Measurements from ENCODE around the gene CNTNAP2. TPM values are rescaled to one million over a fixed set of nuclear protein-coding genes. Genes with fewer than 3 reads are reported as not detected.

CNTNAP2 gene
- total RNA-seq, 1 donor, result 7.6 TPM

GRCh38 chr7:146922782-146923181 is 806.2 kb downstream of the CNTNAP2 start:
- Histone ChIP-seq H3K27me3 (ENCODE audit: insufficient read depth, low read length) (no peaks in the 10 kb centered on the region), H3K4me1 (ENCODE audit: insufficient read depth, low read length) (no peaks in the 10 kb centered on the region), H3K9me3 (ENCODE audit: low read depth, low read length) (no peaks in the 10 kb centered on the region), H3K36me3 (ENCODE audit: insufficient read depth, low read length) (no peaks in the 10 kb centered on the region), H2AFZ (ENCODE audit: low read length) (no peak overlapping the region), H3K4me3 (ENCODE audit: insufficient read depth, low read length) (no peak overlapping the region), H3K27ac (ENCODE audit: low read depth, low read length) (no peak overlapping the region), H4K20me1 (ENCODE audit: insufficient read depth, low read length) (no peaks in the 10 kb centered on the region), H3K79me2 (ENCODE audit: insufficient read depth, low read length) (no peaks in the 10 kb centered on the region), H3K4me2 (ENCODE audit: insufficient read depth, low read length) (no peak overlapping the region)
- no peak for DNase-seq (ENCODE audit: insufficient read length, low spot score, missing footprints)
- no peak for TF ChIP-seq CTCF (IDR thresholded peaks at IDR 0.05; ENCODE audit: extremely low read depth, low read depth, low read length)

GRCh38 chr7:146926841-146927240 is 810.2 kb downstream of the CNTNAP2 start:
- Histone ChIP-seq H3K36me3 (ENCODE audit: insufficient read depth, low read length) (no peaks in the 10 kb centered on the region), H3K9me3 (ENCODE audit: low read depth, low read length) (no peaks in the 10 kb centered on the region), H3K4me1 (ENCODE audit: insufficient read depth, low read length) (no peaks in the 10 kb centered on the region), H3K27me3 (ENCODE audit: insufficient read depth, low read length) (no peaks in the 10 kb centered on the region), H3K27ac (ENCODE audit: low read depth, low read length) (no peak overlapping the region), H3K79me2 (ENCODE audit: insufficient read depth, low read length) (no peaks in the 10 kb centered on the region), H4K20me1 (ENCODE audit: insufficient read depth, low read length) (no peaks in the 10 kb centered on the region), H3K4me3 (ENCODE audit: insufficient read depth, low read length) (no peak overlapping the region), H2AFZ (ENCODE audit: low read length) (no peak overlapping the region), H3K4me2 (ENCODE audit: insufficient read depth, low read length) (no peak overlapping the region)
- DNase-seq (ENCODE audit: insufficient read length, low spot score, missing footprints), result no peak
- no peak for TF ChIP-seq CTCF (IDR thresholded peaks at IDR 0.05; ENCODE audit: extremely low read depth, low read depth, low read length)

- Histone ChIP-seq H4K20me1 (ENCODE audit: insufficient read depth, low read length) (no peaks in the 10 kb centered on the region), H3K36me3 (ENCODE audit: insufficient read depth, low read length) (no peaks in the 10 kb centered on the region), H3K27me3 (ENCODE audit: insufficient read depth, low read length) (no peaks in the 10 kb centered on the region), H3K9me3 (ENCODE audit: low read depth, low read length) (no peaks in the 10 kb centered on the region), H3K4me2 (ENCODE audit: insufficient read depth, low read length) (no peak overlapping the region), H2AFZ (ENCODE audit: low read length) (no peak overlapping the region), H3K4me3 (ENCODE audit: insufficient read depth, low read length) (no peak overlapping the region), H3K4me1 (ENCODE audit: insufficient read depth, low read length) (no peaks in the 10 kb centered on the region), H3K79me2 (ENCODE audit: insufficient read depth, low read length) (no peaks in the 10 kb centered on the region), H3K27ac (ENCODE audit: low read depth, low read length) (no peak overlapping the region)
- no peak for TF ChIP-seq CTCF (IDR thresholded peaks at IDR 0.05; ENCODE audit: extremely low read depth, low read depth, low read length)
- no peak for DNase-seq (ENCODE audit: insufficient read length, low spot score, missing footprints)
These were observed 821.2 kb downstream of the CNTNAP2 start for GRCh38 chr7:146937836-146938235.

GRCh38 chr7:146943483-146943882 is 826.9 kb downstream of the CNTNAP2 start:
- no peak for TF ChIP-seq CTCF (IDR thresholded peaks at IDR 0.05; ENCODE audit: extremely low read depth, low read depth, low read length)
- no peaks in the 10 kb centered on the region for H3K36me3 ChIP-seq (ENCODE audit: insufficient read depth, low read length)
- H3K9me3 ChIP-seq (ENCODE audit: low read depth, low read length), result no peaks in the 10 kb centered on the region
- H3K4me2 ChIP-seq (ENCODE audit: insufficient read depth, low read length), result no peak overlapping the region
- H3K4me1 ChIP-seq (ENCODE audit: insufficient read depth, low read length), result no peaks in the 10 kb centered on the region
- H3K79me2 ChIP-seq (ENCODE audit: insufficient read depth, low read length), result no peaks in the 10 kb centered on the region
- DNase-seq (ENCODE audit: insufficient read length, low spot score, missing footprints), result no peak
- H3K27ac ChIP-seq (ENCODE audit: low read depth, low read length), result no peak overlapping the region
- no peak overlapping the region for H2AFZ ChIP-seq (ENCODE audit: low read length)
- no peaks in the 10 kb centered on the region for H3K27me3 ChIP-seq (ENCODE audit: insufficient read depth, low read length)
- H4K20me1 ChIP-seq (ENCODE audit: insufficient read depth, low read length), result no peaks in the 10 kb centered on the region
- no peak overlapping the region for H3K4me3 ChIP-seq (ENCODE audit: insufficient read depth, low read length)
